ENCODE measurements around the gene TNFSF13. TPM values are rescaled to one million over a fixed set of nuclear protein-coding genes. Genes with fewer than 3 reads are reported as not detected.
A peak's percentile ranks its signal among the peaks of the same experiment; 100 is the strongest.
"Not testable (repeated sequence)": the region's sequence is repeated elsewhere in the genome, so short reads cannot be mapped to it uniquely, and the experiment has no call there.

The TNFSF13 gene
- total RNA-seq, 1 experiment from 2014 or later = 0.40 TPM

- Histone ChIP-seq H3K4me1 (0 out of 2 replicates have a peak, but pooled peaks cover 2% of the 10 kb centered on the region), H3K27ac (no peak overlapping the region), H3K27me3 (no peaks in the 10 kb centered on the region), H3K36me3 (peaks cover 32% of the 10 kb centered on the region), H3K4me3 (no peak overlapping the region), H3K9me3 (replicated peaks) (no peaks in the 10 kb centered on the region)
- no peak for DNase-seq
Observed at GRCh38 chr17:7589204-7589868, 30.8 kb downstream of the TNFSF13 start.

- Histone ChIP-seq H3K9me3 (replicated peaks) (no peaks in the 10 kb centered on the region), H3K4me1 (0 out of 2 replicates have a peak, but pooled peaks cover 2% of the 10 kb centered on the region), H3K27ac (peak within 1 kb of the TSS; percentile 14; the same call in 1 of the 2 replicates), H3K27me3 (no peaks in the 10 kb centered on the region), H3K4me3 (no peak within 1 kb of the TSS), H3K36me3 (peaks cover 37% of the 10 kb centered on the region)
- DNase-seq = no peak
Observed at GRCh38 chr17:7589891-7590691, 31.5 kb downstream of the TNFSF13 start, which contains the start of gene SOX15. SOX15 (minus strand) TSS chr17:7590094; CDS start chr17:7589676, 418 bp downstream.

GRCh38 chr17:7590743-7591142 is 32.2 kb downstream of the TNFSF13 start:
- DNase-seq = no peak
- no peaks in the 10 kb centered on the region for H3K27me3 ChIP-seq
- no peak overlapping the region for H3K4me3 ChIP-seq

GRCh38 chr17:7591596-7591995 is 33.0 kb downstream of the TNFSF13 start:
- no peaks in the 10 kb centered on the region for H3K9me3 ChIP-seq (replicated peaks)
- H3K27me3 ChIP-seq = no peaks in the 10 kb centered on the region
- 0 out of 2 replicates have a peak, but pooled peaks cover 2% of the 10 kb centered on the region for H3K4me1 ChIP-seq
- H3K4me3 ChIP-seq = no peak overlapping the region
- no peak overlapping the region for H3K27ac ChIP-seq
- peaks cover 37% of the 10 kb centered on the region for H3K36me3 ChIP-seq
- DNase-seq = no peak

More at GRCh38 chr17:7590743-7591142, 32.2 kb downstream of the TNFSF13 start:
- Histone ChIP-seq H3K36me3 (peaks cover 37% of the 10 kb centered on the region), H3K4me1 (0 out of 2 replicates have a peak, but pooled peaks cover 2% of the 10 kb centered on the region), H3K27ac (peak overlapping the region; percentile 14; the same call in 1 of the 2 replicates), H3K9me3 (replicated peaks) (no peaks in the 10 kb centered on the region)

- Histone ChIP-seq H3K9me3 (replicated peaks) (no peaks in the 10 kb centered on the region), H3K4me3 (no peak overlapping the region), H3K36me3 (peaks cover 37% of the 10 kb centered on the region), H3K27me3 (no peaks in the 10 kb centered on the region), H3K27ac (no peak overlapping the region), H3K4me1 (0 out of 2 replicates have a peak, but pooled peaks cover 2% of the 10 kb centered on the region)
- DNase-seq = no peak
Observed at GRCh38 chr17:7592422-7593021, 34.0 kb downstream of the TNFSF13 start.

- H3K4me3 ChIP-seq = no peak overlapping the region
- peaks cover 37% of the 10 kb centered on the region for H3K36me3 ChIP-seq
- H3K27ac ChIP-seq = no peak overlapping the region
- 0 out of 2 replicates have a peak, but pooled peaks cover 2% of the 10 kb centered on the region for H3K4me1 ChIP-seq
- no peaks in the 10 kb centered on the region for H3K9me3 ChIP-seq (replicated peaks)
- no peaks in the 10 kb centered on the region for H3K27me3 ChIP-seq
- no peak for DNase-seq
Observed at GRCh38 chr17:7593296-7593695, 34.7 kb downstream of the TNFSF13 start.

- H3K27me3 ChIP-seq; H3K4me3 ChIP-seq; DNase-seq; H3K9me3 ChIP-seq (replicated peaks); H3K27ac ChIP-seq; H3K4me1 ChIP-seq: not testable (repeated sequence)
- peaks cover 29% of the 10 kb centered on the region for H3K36me3 ChIP-seq
Observed at GRCh38 chr17:7597561-7597960, 39.0 kb downstream of the TNFSF13 start.

- H3K4me3 ChIP-seq = no peak overlapping the region
- H3K27ac ChIP-seq = no peak overlapping the region
- H3K4me1 ChIP-seq = no peaks in the 10 kb centered on the region
- H3K9me3 ChIP-seq (replicated peaks) = no peaks in the 10 kb centered on the region
- no peaks in the 10 kb centered on the region for H3K27me3 ChIP-seq
- peaks cover 2% of the 10 kb centered on the region; the same call in 1 of the 2 replicates for H3K36me3 ChIP-seq
- no peak for DNase-seq
Observed at GRCh38 chr17:7606280-7606679, 47.7 kb downstream of the TNFSF13 start.

GRCh38 chr17:7610641-7611040 is 52.1 kb downstream of the TNFSF13 start:
- H3K27ac ChIP-seq = no peak overlapping the region
- H3K4me1 ChIP-seq = peaks cover 6% of the 10 kb centered on the region; the same call in 1 of the 2 replicates
- no peaks in the 10 kb centered on the region for H3K27me3 ChIP-seq
- no peak overlapping the region for H3K4me3 ChIP-seq
- no peak for DNase-seq
- H3K36me3 ChIP-seq = no peaks in the 10 kb centered on the region
- H3K9me3 ChIP-seq (replicated peaks) = no peaks in the 10 kb centered on the region

Other genes with a start within 250 kb of the TNFSF13 start
- 32.2 and 39.7 TPM in 2 replicates for gene GPS2, start 243.4 kb upstream of the TNFSF13 start, total RNA-seq (2014; rRNA removed; shearing (Covaris generic))
- gene NEURL4, start 229.4 kb upstream of the TNFSF13 start, total RNA-seq (2014; rRNA removed; shearing (Covaris generic)) = 18.7 and 19.7 TPM in 2 replicates
- gene ACAP1, start 222.2 kb upstream of the TNFSF13 start, total RNA-seq (2014; rRNA removed; shearing (Covaris generic)) = 0.20 and 0.67 TPM in 2 replicates
- gene KCTD11, start 206.6 kb upstream of the TNFSF13 start, total RNA-seq (2014; rRNA removed; shearing (Covaris generic)) = 1.7 and 2.6 TPM in 2 replicates
- not detected in 2 replicates for gene TMEM95, start 203.6 kb upstream of the TNFSF13 start, total RNA-seq (2014; rRNA removed; shearing (Covaris generic))
- not detected in 2 replicates for gene TNK1, start 177.7 kb upstream of the TNFSF13 start, total RNA-seq (2014; rRNA removed; shearing (Covaris generic))
- gene PLSCR3, start 164.2 kb upstream of the TNFSF13 start, total RNA-seq (2014; rRNA removed; shearing (Covaris generic)) = 5.9 and 6.7 TPM in 2 replicates
- gene TMEM256, start 154.7 kb upstream of the TNFSF13 start, total RNA-seq (2014; rRNA removed; shearing (Covaris generic)) = 62.4 and 71.8 TPM in 2 replicates
- gene NLGN2, start 150.9 kb upstream of the TNFSF13 start, total RNA-seq (2014; rRNA removed; shearing (Covaris generic)) = 5.0 and 6.8 TPM in 2 replicates
- not detected in 2 replicates for gene SPEM1, start 138.4 kb upstream of the TNFSF13 start, total RNA-seq (2014; rRNA removed; shearing (Covaris generic))
- not detected in 2 replicates for gene SPEM2, start 133.1 kb upstream of the TNFSF13 start, total RNA-seq (2014; rRNA removed; shearing (Covaris generic))
- gene SPEM3, start 129.9 kb upstream of the TNFSF13 start, total RNA-seq (2014; rRNA removed; shearing (Covaris generic)) = not detected in 2 replicates
- gene TMEM102, start 123.3 kb upstream of the TNFSF13 start, total RNA-seq (2014; rRNA removed; shearing (Covaris generic)) = 0.10 and 0.53 TPM in 2 replicates
- 4.0 and 5.0 TPM in 2 replicates for gene FGF11, start 119.2 kb upstream of the TNFSF13 start, total RNA-seq (2014; rRNA removed; shearing (Covaris generic))
- 33.3 and 36.9 TPM in 2 replicates for gene CHRNB1, start 113.7 kb upstream of the TNFSF13 start, total RNA-seq (2014; rRNA removed; shearing (Covaris generic))
- gene ZBTB4, start 79.1 kb upstream of the TNFSF13 start, total RNA-seq (2014; rRNA removed; shearing (Covaris generic)) = 4.7 and 5.3 TPM in 2 replicates
- not detected in 2 replicates for gene SLC35G6, start 77.3 kb upstream of the TNFSF13 start, total RNA-seq (2014; rRNA removed; shearing (Covaris generic))
- 27.7 and 32.0 TPM in 2 replicates for gene POLR2A, start 74.4 kb upstream of the TNFSF13 start, total RNA-seq (2014; rRNA removed; shearing (Covaris generic))
- not detected in 2 replicates for gene TNFSF12, start 9.7 kb upstream of the TNFSF13 start, total RNA-seq (2014; rRNA removed; shearing (Covaris generic))
- gene SENP3, start 3.2 kb downstream of the TNFSF13 start, total RNA-seq (2014; rRNA removed; shearing (Covaris generic)) = 63.8 and 73.6 TPM in 2 replicates
- gene CD68, start 20.9 kb downstream of the TNFSF13 start, total RNA-seq (2014; rRNA removed; shearing (Covaris generic)) = 0.18 TPM in 1 of 2 replicates, not detected in the other
- gene MPDU1, start 25.1 kb downstream of the TNFSF13 start, total RNA-seq (2014; rRNA removed; shearing (Covaris generic)) = 44.1 and 49.9 TPM in 2 replicates
- 0.10 and 0.30 TPM in 2 replicates for gene SOX15, start 31.3 kb downstream of the TNFSF13 start, total RNA-seq (2014; rRNA removed; shearing (Covaris generic))
- 30.2 and 30.6 TPM in 2 replicates for gene FXR2, start 56.1 kb downstream of the TNFSF13 start, total RNA-seq (2014; rRNA removed; shearing (Covaris generic))
- gene SAT2, start 69.1 kb downstream of the TNFSF13 start, total RNA-seq (2014; rRNA removed; shearing (Covaris generic)) = 17.3 and 17.6 TPM in 2 replicates
- 0.14 and 0.38 TPM in 2 replicates for gene SHBG, start 71.4 kb downstream of the TNFSF13 start, total RNA-seq (2014; rRNA removed; shearing (Covaris generic))
- 0.04 and 0.10 TPM in 2 replicates for gene ATP1B2, start 92.2 kb downstream of the TNFSF13 start, total RNA-seq (2014; rRNA removed; shearing (Covaris generic))
- 37.8 and 39.5 TPM in 2 replicates for gene TP53, start 128.7 kb downstream of the TNFSF13 start, total RNA-seq (2014; rRNA removed; shearing (Covaris generic))
- gene WRAP53, start 129.7 kb downstream of the TNFSF13 start, total RNA-seq (2014; rRNA removed; shearing (Covaris generic)) = 14.9 and 15.6 TPM in 2 replicates
- 3.5 and 4.1 TPM in 2 replicates for gene EFNB3, start 146.5 kb downstream of the TNFSF13 start, total RNA-seq (2014; rRNA removed; shearing (Covaris generic))
- gene DNAH2, start 159.0 kb downstream of the TNFSF13 start, total RNA-seq (2014; rRNA removed; shearing (Covaris generic)) = not detected in 2 replicates